GM21381 (cell line): ENCODE results near the gene ANTXR1.

Experiments used
- ATAC-seq: cut with Tn5 transposase; IDR thresholded peaks from one replicate; pipeline ENCODE4 v1.9.1; 2021; ENCODE audit warnings: mild to moderate bottlenecking, moderate library complexity; ENCODE audit not compliant: unreplicated experiment

The ANTXR1 gene

GRCh38 chr2:69175790-69176715, 163.1 kb downstream of the ANTXR1 start:
- ATAC-seq = no peak

DNA sequence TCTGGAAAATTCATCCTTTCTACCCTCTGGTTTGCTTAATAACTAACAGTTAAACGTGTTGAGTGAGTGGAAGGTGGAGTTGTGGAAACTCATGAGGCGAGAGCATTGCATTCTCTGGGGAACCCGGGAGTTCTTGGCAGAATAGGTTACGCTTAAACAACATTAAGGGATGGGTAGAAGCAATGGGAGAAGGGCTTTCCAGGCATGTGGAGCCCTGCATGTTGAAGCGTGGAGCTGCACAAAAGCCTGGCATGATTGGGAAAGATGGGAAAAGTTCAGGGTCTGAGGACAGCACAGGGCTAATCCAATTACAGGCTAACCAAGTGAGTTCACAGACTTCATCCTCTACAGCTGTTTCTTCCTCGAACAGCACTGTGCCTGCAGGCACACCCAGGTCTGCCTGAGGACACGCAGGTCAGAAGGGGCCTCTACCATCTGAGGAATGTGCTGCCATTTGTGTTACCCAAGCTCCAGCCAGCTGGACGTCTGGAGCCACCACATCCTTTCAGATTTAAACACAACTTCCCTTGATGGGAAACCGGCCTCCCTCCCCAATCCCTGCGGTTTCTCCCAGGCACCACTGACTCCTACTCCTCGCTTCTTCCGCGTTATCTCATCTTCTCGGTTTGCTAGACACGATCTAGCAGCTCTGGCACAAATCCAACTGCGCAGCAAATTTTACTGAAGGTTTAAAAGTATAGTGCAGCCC, 164.2 kb downstream of the ANTXR1 start:
- ATAC-seq = no peak

DNA sequence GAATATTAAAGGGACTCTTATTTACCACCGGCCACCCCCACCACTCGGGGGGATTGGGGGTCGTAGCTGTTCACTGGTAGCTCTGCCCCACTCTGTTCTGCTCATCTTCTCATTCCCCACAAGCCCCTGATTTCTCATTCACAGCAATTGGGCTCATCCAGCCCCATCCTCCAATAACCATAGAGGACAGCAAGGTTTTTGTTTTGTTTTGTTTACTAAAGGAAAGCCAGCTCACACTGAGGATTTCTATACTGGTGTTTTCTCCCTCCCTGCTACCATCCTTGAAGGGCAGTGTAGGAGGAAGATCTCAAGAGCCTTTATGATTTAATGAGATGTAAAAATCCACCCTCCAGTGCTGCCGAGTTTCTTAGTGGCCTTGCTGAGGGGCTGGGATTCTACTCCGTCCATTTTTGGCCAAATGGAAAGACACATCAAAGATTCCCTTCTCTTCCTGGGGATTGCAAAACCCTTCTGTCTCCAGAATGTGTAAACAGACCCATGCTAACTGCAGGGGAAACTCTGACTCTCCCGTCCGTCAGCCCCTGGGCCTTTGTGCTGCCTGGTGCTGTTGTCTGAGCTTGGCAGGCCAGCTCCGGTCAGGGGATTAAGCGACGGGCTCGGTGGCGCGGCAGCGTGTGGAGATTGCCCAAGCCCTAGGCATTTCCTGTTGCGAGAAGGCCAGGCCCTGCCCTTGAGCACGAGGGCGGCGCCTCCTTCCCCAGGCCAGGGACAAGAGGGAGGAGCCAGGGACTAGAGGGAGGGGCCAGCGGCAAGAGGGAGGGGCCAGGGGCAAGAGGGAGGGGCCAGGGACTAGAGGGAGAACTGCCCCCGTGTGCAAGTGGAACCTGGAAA, 165.0 kb downstream of the ANTXR1 start:
- no peak for ATAC-seq

DNA sequence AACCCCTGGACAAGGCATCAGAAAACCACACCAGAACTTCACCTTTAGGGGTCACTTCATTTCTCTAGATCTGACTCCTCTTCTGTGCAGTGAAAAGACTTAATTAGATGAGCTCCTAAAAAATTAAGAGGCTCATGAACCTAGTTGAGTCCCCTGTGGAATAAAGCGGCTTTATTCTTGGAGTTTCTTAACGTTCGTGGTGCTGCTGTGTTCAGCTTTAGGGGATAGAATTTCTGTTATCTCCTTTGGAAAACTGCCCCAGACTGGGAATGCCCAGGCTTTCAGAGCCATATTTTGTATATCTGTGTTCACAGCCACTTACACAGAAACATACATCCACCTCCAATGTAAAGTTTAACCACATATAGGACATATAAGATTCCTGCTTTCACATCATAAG, 165.8 kb downstream of the ANTXR1 start:
- no peak for ATAC-seq

DNA sequence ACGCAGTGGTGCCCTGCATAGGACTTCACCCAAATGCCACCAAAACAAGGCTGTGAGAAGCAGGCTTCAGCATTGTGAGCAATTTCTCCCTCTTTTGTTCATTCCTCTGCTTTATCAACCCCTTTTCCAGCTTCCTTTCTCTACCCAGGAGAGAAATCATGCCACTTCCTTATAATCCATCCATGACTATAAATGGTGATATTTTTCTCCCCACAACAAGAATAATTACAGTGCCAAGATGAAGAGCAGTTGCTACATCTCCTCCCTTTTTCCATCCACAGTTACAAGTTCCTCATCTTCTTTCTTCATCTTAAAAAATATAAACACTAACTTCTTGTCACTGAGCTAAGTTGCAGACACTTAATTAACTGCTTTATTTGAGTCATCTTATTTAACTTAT, 167.2 kb downstream of the ANTXR1 start:
- no peak for ATAC-seq

GRCh38 chr2:69180974-69181373, 168.0 kb downstream of the ANTXR1 start:
- ATAC-seq = no peak

DNA sequence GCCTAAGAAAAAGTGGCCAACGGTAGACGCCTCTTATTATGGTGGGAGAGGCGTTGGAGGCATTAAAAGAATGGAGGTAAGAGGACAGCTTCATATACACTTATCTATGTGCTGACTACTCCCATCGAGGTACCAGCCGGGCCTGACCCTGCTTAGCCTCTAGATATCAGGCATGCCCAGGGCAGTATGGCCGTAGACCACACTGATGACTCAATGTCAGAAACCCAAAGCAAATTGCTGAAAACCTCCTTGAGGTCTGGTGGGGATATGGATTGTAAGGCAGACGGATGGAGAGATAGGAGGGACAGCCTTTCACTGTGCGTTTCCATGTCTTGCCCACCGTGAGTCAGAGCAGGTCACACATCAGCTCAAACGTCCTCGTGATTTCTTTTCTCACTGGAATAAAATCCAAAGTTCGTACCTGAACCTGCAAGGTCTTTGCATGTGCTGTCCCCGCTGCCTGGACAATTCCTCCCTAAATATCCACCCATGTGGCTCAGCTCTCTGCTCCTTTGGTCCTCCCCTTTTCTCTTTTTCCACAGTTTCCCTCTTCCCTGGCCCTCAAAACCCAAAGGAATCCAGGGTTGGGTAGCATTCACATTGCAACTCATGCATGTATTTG, 168.9 kb downstream of the ANTXR1 start:
- no peak for ATAC-seq

DNA sequence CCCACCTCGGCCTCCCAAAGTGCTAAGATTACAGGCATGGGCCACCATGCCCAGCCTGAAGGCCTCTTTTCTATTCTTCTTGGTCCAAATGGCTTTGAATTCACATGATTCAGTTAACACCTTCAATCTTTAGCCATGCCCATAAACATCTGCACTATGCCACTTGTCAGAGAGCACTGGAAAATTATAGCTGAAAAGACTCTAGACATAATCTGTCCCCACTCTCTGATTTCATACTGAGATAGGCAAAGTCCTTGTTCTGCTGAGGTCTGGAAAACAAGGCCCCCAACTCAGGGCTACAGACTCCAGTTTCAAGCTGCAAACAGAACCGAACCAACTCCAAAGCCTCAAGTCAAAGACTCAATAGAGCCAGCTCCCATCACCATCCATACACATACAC, 170.7 kb downstream of the ANTXR1 start:
- no peak for ATAC-seq

- ATAC-seq = no peak
These were observed 171.2 kb downstream of the ANTXR1 start for GRCh38 chr2:69184224-69184623.

GRCh38 chr2:69185807-69186206, 172.8 kb downstream of the ANTXR1 start:
- no peak for ATAC-seq

DNA sequence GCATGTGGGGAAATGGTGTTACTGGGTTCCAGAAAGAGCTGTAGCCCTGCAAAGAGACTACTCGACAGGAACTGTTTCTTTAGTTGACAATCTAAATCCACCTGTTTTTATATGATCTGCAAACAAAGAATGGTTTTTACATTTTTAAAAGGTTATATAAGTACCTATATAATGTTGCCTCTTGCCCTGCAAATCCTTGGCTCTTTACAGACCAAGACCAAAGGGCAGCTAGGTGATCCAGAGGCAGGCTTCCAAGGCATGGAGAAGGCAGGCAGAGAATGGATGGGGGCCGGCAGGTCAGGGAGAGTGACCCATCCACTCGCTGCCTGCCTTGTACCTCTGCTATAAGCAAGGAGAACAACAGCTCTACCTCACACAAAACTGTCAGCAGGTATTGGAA, 173.6 kb downstream of the ANTXR1 start:
- no peak for ATAC-seq

DNA sequence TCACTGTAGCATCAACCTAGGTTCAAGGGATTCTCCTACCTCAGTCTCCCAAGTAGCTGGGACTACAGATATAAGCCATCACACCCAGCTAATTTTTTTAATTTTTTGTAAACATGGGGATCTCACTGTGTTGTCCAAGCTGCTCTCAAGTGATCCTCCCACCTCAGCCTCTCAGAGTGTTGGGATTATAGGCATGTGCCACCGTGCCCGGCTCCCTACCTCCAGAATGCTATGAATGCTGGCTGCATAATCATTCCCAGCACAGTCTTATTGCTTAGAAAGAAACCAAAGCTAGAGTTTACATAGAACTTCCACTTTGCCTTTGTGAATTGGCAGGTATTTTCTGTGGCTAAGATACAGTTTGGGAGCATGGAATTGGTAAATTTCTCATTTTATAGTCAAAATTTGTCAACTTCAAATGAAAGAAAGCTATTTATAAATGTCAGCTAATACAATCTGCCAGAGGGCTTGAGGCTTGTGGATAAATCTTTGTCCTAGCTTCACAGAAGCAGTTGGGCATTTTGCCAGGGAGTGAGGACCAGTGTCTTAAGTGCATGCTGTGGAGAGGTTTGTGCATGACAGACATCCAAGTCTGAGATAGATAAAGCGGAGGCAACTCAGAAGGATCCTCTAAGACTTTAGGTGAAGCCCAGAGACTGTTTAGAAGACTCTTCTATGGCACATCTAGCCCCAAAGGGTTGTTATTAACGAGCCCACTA, 175.4 kb downstream of the ANTXR1 start:
- no peak for ATAC-seq

- no peak for ATAC-seq
These were observed 177.9 kb downstream of the ANTXR1 start for GRCh38 chr2:69190743-69191404.

- no peak for ATAC-seq
These were observed 178.7 kb downstream of the ANTXR1 start for GRCh38 chr2:69191634-69192033.

- no peak for ATAC-seq
These were observed 179.4 kb downstream of the ANTXR1 start for GRCh38 chr2:69192176-69192945.

DNA sequence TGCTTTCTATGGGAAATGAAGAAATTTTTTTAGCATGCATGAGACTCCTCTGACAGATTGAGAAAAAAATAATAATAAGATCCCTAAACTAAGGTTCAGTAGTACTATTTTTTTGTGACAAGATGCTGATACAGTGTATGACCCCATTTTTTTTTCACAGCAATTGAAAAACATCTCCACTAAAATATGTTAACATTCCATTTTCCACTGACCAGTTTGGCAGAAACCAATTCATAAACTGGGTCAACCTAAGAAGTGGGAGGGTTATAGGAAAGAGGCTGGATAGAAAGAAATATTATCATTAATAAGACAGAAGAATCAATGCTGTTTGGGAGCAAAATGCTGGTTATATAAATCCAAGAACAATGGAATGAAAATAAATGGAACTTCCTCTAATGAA, 182.7 kb downstream of the ANTXR1 start:
- ATAC-seq = no peak

DNA sequence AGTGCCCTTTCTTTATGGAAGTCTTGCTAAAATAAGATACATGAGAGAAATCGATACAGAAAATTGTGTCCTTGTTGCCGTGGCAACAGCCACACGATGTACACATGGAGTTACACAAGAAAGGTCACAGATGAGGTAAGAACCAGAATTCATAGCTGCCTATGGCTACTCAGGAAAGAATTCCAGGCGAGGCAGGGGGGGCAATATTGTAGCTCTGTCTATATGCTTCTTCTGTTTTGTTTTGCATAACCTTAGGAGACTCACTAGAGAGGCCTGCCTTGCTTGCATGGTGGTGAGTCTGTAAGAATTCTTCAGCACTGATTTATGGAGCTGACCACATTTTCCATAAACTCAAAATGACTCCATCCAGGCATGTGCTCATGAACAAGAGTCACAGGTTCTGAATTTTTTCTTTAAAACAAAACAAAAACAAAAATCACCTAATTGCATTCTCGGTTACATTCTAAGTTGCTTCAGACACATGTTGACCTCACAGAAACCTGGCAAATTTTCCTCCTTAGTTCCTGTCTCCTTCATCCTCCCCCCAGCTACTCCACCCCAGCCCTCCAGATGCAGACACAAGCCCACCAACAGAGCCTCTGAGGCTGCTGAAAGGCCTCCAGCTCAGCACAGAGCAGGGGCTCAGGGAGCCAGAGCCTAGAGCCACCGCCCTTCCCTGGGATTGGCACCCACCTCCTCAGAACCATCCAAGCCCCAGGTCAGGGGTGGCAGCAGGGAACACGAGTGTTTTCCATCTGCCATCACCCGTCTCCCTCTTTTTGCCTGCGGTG, 183.5 kb downstream of the ANTXR1 start:
- ATAC-seq = no peak

GRCh38 chr2:69200107-69200520, 187.1 kb downstream of the ANTXR1 start:
- ATAC-seq = no peak
